Smooth muscle cell (in vitro differentiated cells): ENCODE data around the gene TRHDE. TPM values are rescaled to one million over a fixed set of nuclear protein-coding genes. Genes with fewer than 3 reads are reported as not detected.
A peak's percentile ranks its signal among the peaks of the same experiment; 100 is the strongest.

ENCODE experiments used
- DNase-seq: peaks from one replicate; lab custom pipeline; 2025; ENCODE audit not compliant: unreplicated experiment; lab: John Stamatoyannopoulos, UW
- H2AFZ ChIP-seq: fragments of 200-600 bp; sonication (generic); 2 replicates; pipeline ENCODE4 v1.6.0; 2016; ENCODE audit warnings: antibody characterized with exemption, low read depth, mild to moderate bottlenecking
- H3F3A ChIP-seq: fragments of 200-600 bp; sonication (generic); 2 replicates; pipeline ENCODE4 v1.6.0; 2017; ENCODE audit warnings: antibody characterized with exemption, low read depth
- H3K27ac ChIP-seq: fragments of 200-600 bp; sonication (generic); 2 replicates; pipeline ENCODE4 v1.5.1; 2016; ENCODE audit warnings: low read depth, mild to moderate bottlenecking
- H3K27me3 ChIP-seq: fragments of 200-600 bp; sonication (generic); 2 replicates; pipeline ENCODE4 v1.6.1; 2016; ENCODE audit warnings: low read depth, mild to moderate bottlenecking
- H3K36me3 ChIP-seq: fragments of 200-600 bp; sonication (generic); 2 replicates; pipeline ENCODE4 v1.5.1; 2016; ENCODE audit warnings: low read depth
- H3K4me1 ChIP-seq: fragments of 200-600 bp; sonication (generic); 2 replicates; pipeline ENCODE4 v1.5.1; 2016; ENCODE audit warnings: low read depth
- H3K4me2 ChIP-seq: fragments of 200-600 bp; sonication (generic); 2 replicates; pipeline ENCODE4 v1.6.0; 2016; ENCODE audit warnings: mild to moderate bottlenecking
- H3K4me3 ChIP-seq: fragments of 200-600 bp; sonication (generic); 2 replicates; pipeline ENCODE4 v1.5.1; 2016; ENCODE audit warnings: mild to moderate bottlenecking
- H3K79me2 ChIP-seq: fragments of 200-600 bp; sonication (generic); 2 replicates; pipeline ENCODE4 v1.6.0; 2016; ENCODE audit warnings: low read depth, mild to moderate bottlenecking
- H3K9ac ChIP-seq: fragments of 200-600 bp; sonication (generic); 2 replicates; pipeline ENCODE4 v1.6.0; 2016; ENCODE audit warnings: low read depth
- H3K9me3 ChIP-seq: fragments of 200-600 bp; sonication (generic); replicated peaks from 2 replicates; pipeline ENCODE4 v1.5.1; 2016; ENCODE audit warnings: low read depth
- H4K20me1 ChIP-seq: fragments of 200-600 bp; sonication (generic); 2 replicates; pipeline ENCODE4 v1.6.0; 2016; ENCODE audit warnings: low read depth
- CTCF ChIP-seq: fragments of 200-600 bp; sonication (generic); IDR thresholded peaks from 2 replicates; pipeline ENCODE4 v1.5.1; 2017; ENCODE audit warnings: borderline replicate concordance, mild to moderate bottlenecking, antibody characterized with exemption; ENCODE audit not compliant: insufficient read depth, poor library complexity, severe bottlenecking
- WGBS: methylation state at CpG from one replicate; pipeline ENCODE4 v1.1.7; 2016; ENCODE audit warnings: low lambda C conversion rate; 5-methylcytosine and 5-hydroxymethylcytosine counted together
- polyA plus RNA-seq: library from polyadenylated mRNA; unstranded; fragments of >200 nt; fragmentation: Nextera tagmentation; extraction: Ambion mirVana; gene quantifications from 2 replicates; pipeline ENCODE4 v1.2.1, GENCODE V29; 2016
- total RNA-seq: library from RNA; depleted of rRNA; stranded (reverse); fragments of >200 nt; gene quantifications from 2 replicates; pipeline ENCODE4 v1.2.3, GENCODE V29; 2014

Gene TRHDE
- total and polyA plus RNA-seq, 2 experiments from 2014 or later, result 0.32 to 0.81 TPM

GRCh38 chr12:72264548-72265175 lies 7.5 kb upstream of the TRHDE start:
- no peak for DNase-seq

GRCh38 chr12:72267974-72268373 lies 4.2 kb upstream of the TRHDE start:
- H3K79me2 ChIP-seq, result no peaks in the 10 kb centered on the region
- no peak overlapping the region for H3K27ac ChIP-seq
- no peaks in the 10 kb centered on the region for H3K4me1 ChIP-seq
- H3K4me3 ChIP-seq, result no peak overlapping the region
- no peak for TF ChIP-seq CTCF
- no peak for DNase-seq
- peaks cover 4% of the 10 kb centered on the region for H3K27me3 ChIP-seq
- no peaks in the 10 kb centered on the region for H3K36me3 ChIP-seq
- no peaks in the 10 kb centered on the region for H4K20me1 ChIP-seq
- H3F3A ChIP-seq, result no peaks in the 10 kb centered on the region
- no peak overlapping the region for H3K4me2 ChIP-seq
- no peak overlapping the region for H2AFZ ChIP-seq
- WGBS, result 89% methylated on average over 2 of the region's 2 CpGs
- no peaks in the 10 kb centered on the region for H3K9me3 ChIP-seq
- H3K9ac ChIP-seq, result no peak overlapping the region

More at GRCh38 chr12:72264548-72265175, 7.5 kb upstream of the TRHDE start:
- no peaks in the 10 kb centered on the region for H3K9me3 ChIP-seq
- no peaks in the 10 kb centered on the region for H3F3A ChIP-seq
- H3K36me3 ChIP-seq, result no peaks in the 10 kb centered on the region
- H3K4me3 ChIP-seq, result no peak overlapping the region
- no peaks in the 10 kb centered on the region for H3K79me2 ChIP-seq
- TF ChIP-seq CTCF, result peak; percentile 57
- H3K27ac ChIP-seq, result no peak overlapping the region
- WGBS, result 37% methylated on average over 1 of the region's 1 CpG
- no peak overlapping the region for H3K9ac ChIP-seq
- H3K27me3 ChIP-seq, result no peaks in the 10 kb centered on the region
- no peaks in the 10 kb centered on the region for H4K20me1 ChIP-seq
- H3K4me1 ChIP-seq, result no peaks in the 10 kb centered on the region
- no peak overlapping the region for H3K4me2 ChIP-seq
- H2AFZ ChIP-seq, result no peak overlapping the region

- WGBS, result 88% methylated on average over 2 of the region's 2 CpGs
- Histone ChIP-seq H3K9ac (no peak overlapping the region), H2AFZ (no peak overlapping the region), H3K4me3 (no peak overlapping the region), H4K20me1 (no peaks in the 10 kb centered on the region), H3F3A (no peaks in the 10 kb centered on the region), H3K9me3 (no peaks in the 10 kb centered on the region), H3K27ac (no peak overlapping the region), H3K4me1 (no peaks in the 10 kb centered on the region), H3K36me3 (no peaks in the 10 kb centered on the region), H3K79me2 (no peaks in the 10 kb centered on the region), H3K4me2 (no peak overlapping the region), H3K27me3 (peaks cover 8% of the 10 kb centered on the region)
- no peak for DNase-seq
- TF ChIP-seq CTCF, result no peak
Observed at GRCh38 chr12:72268386-72268785, 3.8 kb upstream of the TRHDE start.

- no peak for DNase-seq
- WGBS, result 45% methylated on average over 1 of the region's 1 CpG
- Histone ChIP-seq H3F3A (no peaks in the 10 kb centered on the region), H3K4me2 (no peak overlapping the region), H3K27ac (no peak overlapping the region), H3K36me3 (no peaks in the 10 kb centered on the region), H3K9me3 (no peaks in the 10 kb centered on the region), H2AFZ (no peak overlapping the region), H3K79me2 (no peaks in the 10 kb centered on the region), H3K27me3 (peaks cover 19% of the 10 kb centered on the region), H3K4me1 (no peaks in the 10 kb centered on the region), H4K20me1 (no peaks in the 10 kb centered on the region), H3K9ac (no peak overlapping the region), H3K4me3 (peak overlapping the region; percentile 1)
- TF ChIP-seq CTCF, result no peak
Observed at GRCh38 chr12:72269491-72269890, 2.7 kb upstream of the TRHDE start.
